Esophagus muscularis mucosa (tissue), 4 donors: ENCODE results near the gene INPP5F. TPM values are rescaled to one million over a fixed set of nuclear protein-coding genes. Genes with fewer than 3 reads are reported as not detected.
A peak's percentile ranks its signal among the peaks of the same experiment; 100 is the strongest.

Source experiments
- DNase-seq: peaks from one replicate; pipeline ENCODE4 v3.0.0-alpha.2; 2017; ENCODE audit errors: extremely low spot score
- H3K27ac ChIP-seq, 4 donors: fragments of 200-600 bp; sonication (generic); replicated peaks in 1 of 4; 1 replicate in 3 of 4; 2 replicates in 1 of 4; pipeline ENCODE4 v1.5.1; 2016 to 2019; ENCODE audit warnings: mild to moderate bottlenecking in 1 of 4
- H3K27me3 ChIP-seq, 4 donors: fragments of 200-600 bp; sonication (generic); one replicate each; pipeline versions ENCODE4 v1.5.1 to v1.6.0; 2016 to 2019
- H3K36me3 ChIP-seq, 4 donors: fragments of 200-600 bp; sonication (generic); one replicate each; pipeline ENCODE4 v1.5.1; 2016 to 2019
- H3K4me1 ChIP-seq, 4 donors: fragments of 200-600 bp; sonication (generic); one replicate each; pipeline ENCODE4 v1.5.1; 2016 to 2019
- H3K4me3 ChIP-seq, 4 donors: fragments of 200-600 bp; sonication (generic); 1 replicate in 2 of 4; 2 replicates in 2 of 4; pipeline ENCODE4 v1.5.1; 2016 to 2019; ENCODE audit warnings: mild to moderate bottlenecking in 4 of 4, moderate library complexity in 1 of 4
- H3K9me3 ChIP-seq, 4 donors: fragments of 200-600 bp; sonication (generic); 1 replicate in 3 of 4; 2 replicates in 1 of 4; pipeline ENCODE4 v1.5.1; 2016 to 2019
- EP300 ChIP-seq: sonication (generic); formaldehyde crosslinking; IDR thresholded peaks from one replicate; pipeline ENCODE4 v1.6.1; 2017; ENCODE audit warnings: antibody characterized with exemption
- POLR2A ChIP-seq: fragments of 450-650 bp; IDR thresholded peaks from one replicate; pipeline ENCODE4 v1.6.1; 2017; ENCODE audit warnings: antibody characterized with exemption, moderate library complexity, mild to moderate bottlenecking, low read depth
- POLR2AphosphoS5 ChIP-seq, 2 donors: sonication (generic); formaldehyde crosslinking; IDR thresholded peaks; one replicate each; pipeline ENCODE4 v1.6.1; 2017; ENCODE audit warnings: antibody characterized with exemption in 2 of 2
- WGBS: methylation state at CpG from one replicate; pipeline ENCODE4 v1.1.5; 2018; 5-methylcytosine and 5-hydroxymethylcytosine counted together
- intact Hi-C: fragments of 100-400 bp; cut with DNase I; formaldehyde crosslinking; loops from one replicate; pipeline ENCODE4 v1.15.1; 2023
- total RNA-seq, 4 donors: library from RNA; depleted of rRNA; stranded (reverse); fragments of >200 nt; gene quantifications; one replicate each; pipeline versions ENCODE4 v1.1.0 to v1.2.1, GENCODE V29; 2016
- TF ChIP-seq, protein P1 (sequence below), 3 experiments: fragments of 200-600 bp in 2 of 3; fragments of 450-650 bp in 1 of 3; sonication (generic) in 2 of 3; IDR thresholded peaks; one replicate each; pipeline ENCODE4 v1.5.1; 2017 to 2019; ENCODE audit warnings: antibody characterized with exemption in 3 of 3, mild to moderate bottlenecking in 2 of 3, moderate library complexity in 1 of 3

The INPP5F gene
- total RNA-seq, 4 donors from 2014 or later, result 15.1 to 24.0 (median 19.0) TPM

DNA sequence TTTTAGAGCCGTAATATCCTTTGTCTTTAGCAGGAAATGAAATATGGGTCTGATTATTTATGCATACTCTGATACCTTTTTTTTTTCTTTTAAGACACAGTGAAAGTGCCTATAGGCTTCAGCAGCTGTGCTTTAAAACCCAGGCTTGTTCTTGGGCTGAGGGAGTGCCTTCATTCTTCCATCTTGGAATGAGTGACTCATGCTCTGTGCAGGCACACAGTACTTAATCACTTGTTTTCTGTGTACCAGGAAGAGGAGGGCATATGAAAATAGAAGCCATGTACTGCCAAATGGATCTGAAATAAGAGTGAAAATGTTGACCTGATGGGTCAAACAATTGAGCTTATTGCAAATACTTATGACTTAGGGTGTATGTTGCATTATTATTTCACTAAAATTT lies 12.0 kb downstream of the INPP5F start:
- Histone ChIP-seq H3K4me3 (no peak overlapping the region), H3K27ac (peak overlapping the region in 2 of 4 donors; percentile 3 to 17), H3K4me1 (peaks cover 20 to 32% (median 26%) of the 10 kb centered on the region in 4 donors), H3K27me3 (no peaks in the 10 kb centered on the region), H3K9me3 (no peaks in the 10 kb centered on the region), H3K36me3 (no peaks in the 10 kb centered on the region)
- no peak for DNase-seq
- WGBS, result 69% methylated on average over 1 of the region's 1 CpG
- TF ChIP-seq POLR2AphosphoS5 (IDR thresholded peaks at IDR 0.05), result peak in 1 of 2 donors; percentile 38
- TF ChIP-seq POLR2A, result no peak
- intact Hi-C loops, result no loop called here

DNA sequence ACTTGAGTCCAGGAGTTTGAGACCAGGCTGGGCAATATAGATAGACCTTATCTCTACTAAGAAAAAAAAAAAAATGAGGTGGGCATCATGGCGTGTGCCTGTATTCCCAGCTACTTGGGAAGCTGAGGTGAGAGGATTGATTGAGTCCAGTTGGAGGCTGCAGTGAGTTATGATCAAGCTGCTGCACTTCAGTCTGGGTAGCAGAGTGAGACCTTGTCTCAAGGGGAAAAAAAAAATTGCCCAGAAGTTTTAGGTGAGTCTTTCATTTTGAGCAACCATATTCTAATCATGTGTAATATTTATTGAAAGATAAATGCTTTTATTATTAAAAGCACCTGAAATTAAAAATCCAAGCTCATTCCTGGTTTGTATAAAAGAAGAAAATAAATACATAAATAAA lies 13.1 kb downstream of the INPP5F start:
- Histone ChIP-seq H3K4me3 (no peak overlapping the region), H3K4me1 (peaks cover 20 to 39% (median 33%) of the 10 kb centered on the region in 4 donors), H3K27me3 (no peaks in the 10 kb centered on the region), H3K9me3 (no peaks in the 10 kb centered on the region), H3K36me3 (no peaks in the 10 kb centered on the region), H3K27ac (no peak overlapping the region)
- TF ChIP-seq EP300 (no peak), POLR2A (no peak), POLR2AphosphoS5 (IDR thresholded peaks at IDR 0.05) (no peak)
- TF ChIP-seq, protein P1, sequence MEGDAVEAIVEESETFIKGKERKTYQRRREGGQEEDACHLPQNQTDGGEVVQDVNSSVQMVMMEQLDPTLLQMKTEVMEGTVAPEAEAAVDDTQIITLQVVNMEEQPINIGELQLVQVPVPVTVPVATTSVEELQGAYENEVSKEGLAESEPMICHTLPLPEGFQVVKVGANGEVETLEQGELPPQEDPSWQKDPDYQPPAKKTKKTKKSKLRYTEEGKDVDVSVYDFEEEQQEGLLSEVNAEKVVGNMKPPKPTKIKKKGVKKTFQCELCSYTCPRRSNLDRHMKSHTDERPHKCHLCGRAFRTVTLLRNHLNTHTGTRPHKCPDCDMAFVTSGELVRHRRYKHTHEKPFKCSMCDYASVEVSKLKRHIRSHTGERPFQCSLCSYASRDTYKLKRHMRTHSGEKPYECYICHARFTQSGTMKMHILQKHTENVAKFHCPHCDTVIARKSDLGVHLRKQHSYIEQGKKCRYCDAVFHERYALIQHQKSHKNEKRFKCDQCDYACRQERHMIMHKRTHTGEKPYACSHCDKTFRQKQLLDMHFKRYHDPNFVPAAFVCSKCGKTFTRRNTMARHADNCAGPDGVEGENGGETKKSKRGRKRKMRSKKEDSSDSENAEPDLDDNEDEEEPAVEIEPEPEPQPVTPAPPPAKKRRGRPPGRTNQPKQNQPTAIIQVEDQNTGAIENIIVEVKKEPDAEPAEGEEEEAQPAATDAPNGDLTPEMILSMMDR (IDR thresholded peaks at IDR 0.05), result no peak
- DNase-seq, result no peak
- intact Hi-C loops, result no loop called here
- 89% methylated on average over 1 of the region's 1 CpG for WGBS

DNA sequence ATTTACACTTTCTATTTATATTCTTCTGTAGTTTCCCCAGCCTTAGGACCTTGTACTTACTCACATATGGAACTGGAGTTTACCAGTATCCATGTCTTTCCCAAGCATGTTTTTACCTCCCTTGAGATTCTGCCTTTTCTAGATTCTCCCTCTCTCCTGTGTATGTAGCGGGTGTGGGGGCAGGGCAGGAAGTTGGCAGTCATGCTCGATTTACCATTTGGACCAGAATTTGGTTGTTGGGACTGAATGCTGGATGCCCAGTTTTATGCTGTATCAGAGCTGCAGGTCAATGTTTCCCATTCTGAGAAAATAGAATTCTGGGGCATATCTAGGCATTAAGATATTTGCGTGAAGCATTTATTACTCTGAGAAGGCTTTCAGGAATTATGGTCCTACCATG lies 14.2 kb downstream of the INPP5F start:
- Histone ChIP-seq H3K4me1 (peaks cover 19 to 32% (median 26%) of the 10 kb centered on the region in 4 donors), H3K27me3 (no peaks in the 10 kb centered on the region), H3K27ac (no peak overlapping the region), H3K4me3 (no peak overlapping the region), H3K36me3 (no peaks in the 10 kb centered on the region), H3K9me3 (no peaks in the 10 kb centered on the region)
- WGBS, result 80% methylated on average over 3 of the region's 3 CpGs
- DNase-seq, result no peak
- intact Hi-C loops, result no loop called here
- TF ChIP-seq, protein P1 (IDR thresholded peaks at IDR 0.05), result no peak
- TF ChIP-seq POLR2AphosphoS5 (IDR thresholded peaks at IDR 0.05), result no peak
- TF ChIP-seq POLR2A, result no peak
- no peak for TF ChIP-seq EP300

DNA sequence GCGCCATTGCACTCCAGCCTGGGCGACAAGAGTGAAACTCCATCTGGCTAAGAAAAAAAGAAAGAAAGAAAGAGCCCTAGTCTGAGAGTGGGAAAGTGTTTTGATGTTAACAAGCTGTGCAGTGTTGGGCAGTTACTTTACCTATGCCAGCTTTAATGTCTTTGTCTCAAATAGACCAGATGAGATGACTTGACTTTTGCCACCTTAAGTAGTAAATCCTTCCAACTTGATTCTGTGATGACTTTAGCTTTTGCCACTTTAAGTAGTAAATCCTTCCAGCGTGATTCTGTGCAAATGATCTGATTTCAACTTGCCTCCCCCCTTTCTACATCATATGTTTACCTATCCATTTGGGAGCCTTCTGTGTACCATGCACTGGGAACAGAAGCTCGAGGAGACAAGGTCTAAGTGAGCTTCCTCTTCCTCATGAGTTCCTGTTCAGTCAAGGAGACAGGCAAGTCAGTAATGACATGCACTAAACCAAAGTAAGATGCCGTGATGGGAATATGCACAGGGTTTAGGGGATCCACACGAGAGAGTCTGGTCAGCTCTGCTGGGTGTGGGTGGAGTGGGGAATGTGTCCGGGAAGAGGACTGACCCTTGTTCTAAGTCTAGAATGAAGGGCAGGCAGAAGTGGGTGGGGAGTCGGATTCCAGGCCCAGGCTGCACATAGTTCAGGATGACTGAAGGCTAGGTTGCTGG lies 17.2 kb downstream of the INPP5F start:
- peak; percentile 75 for DNase-seq
- Histone ChIP-seq H3K36me3 (no peaks in the 10 kb centered on the region), H3K27ac (no peak overlapping the region), H3K4me3 (no peak overlapping the region), H3K9me3 (no peaks in the 10 kb centered on the region), H3K27me3 (no peaks in the 10 kb centered on the region), H3K4me1 (peaks cover 4 to 17% (median 14%) of the 10 kb centered on the region in 4 donors)
- intact Hi-C loops, result no loop called here
- WGBS, result 72% methylated on average over 8 of the region's 8 CpGs
- TF ChIP-seq EP300 (no peak), POLR2A (no peak)
- TF ChIP-seq, protein P1 (IDR thresholded peaks at IDR 0.05), result no peak

DNA sequence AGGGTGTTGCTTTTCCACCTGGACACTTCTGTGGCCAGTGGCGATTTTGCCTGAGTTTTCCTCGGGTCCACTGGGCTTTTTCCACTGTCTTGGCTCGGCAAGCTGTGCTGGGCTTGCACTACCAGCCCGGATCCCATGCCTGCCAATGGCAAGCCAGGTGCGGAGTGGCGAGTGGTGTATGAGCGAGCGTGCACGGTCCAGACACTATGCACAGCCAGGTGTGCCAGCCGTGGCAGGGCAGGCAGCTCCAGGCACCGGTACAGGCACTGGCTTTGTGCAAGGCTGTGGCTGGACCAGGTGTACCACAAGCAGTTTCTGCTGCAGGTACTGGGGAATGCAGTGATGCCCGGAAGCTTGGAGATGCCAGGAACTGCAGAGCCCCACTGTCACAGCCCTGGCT lies 22.1 kb downstream of the INPP5F start:
- no peak for TF ChIP-seq POLR2AphosphoS5 (IDR thresholded peaks at IDR 0.05)
- no peak for DNase-seq
- Histone ChIP-seq H3K4me1 (peaks cover 5 to 27% (median 18%) of the 10 kb centered on the region in 4 donors), H3K4me3 (no peak overlapping the region), H3K36me3 (no peaks in the 10 kb centered on the region), H3K27me3 (no peaks in the 10 kb centered on the region), H3K27ac (no peak overlapping the region), H3K9me3 (no peaks in the 10 kb centered on the region)
- 93% methylated on average over 12 of the region's 12 CpGs for WGBS
- intact Hi-C loops, result loop anchor here (5.0 kb wide), 1 partner anchor 109 kb away; no protein-coding TSS in a partner anchor

DNA sequence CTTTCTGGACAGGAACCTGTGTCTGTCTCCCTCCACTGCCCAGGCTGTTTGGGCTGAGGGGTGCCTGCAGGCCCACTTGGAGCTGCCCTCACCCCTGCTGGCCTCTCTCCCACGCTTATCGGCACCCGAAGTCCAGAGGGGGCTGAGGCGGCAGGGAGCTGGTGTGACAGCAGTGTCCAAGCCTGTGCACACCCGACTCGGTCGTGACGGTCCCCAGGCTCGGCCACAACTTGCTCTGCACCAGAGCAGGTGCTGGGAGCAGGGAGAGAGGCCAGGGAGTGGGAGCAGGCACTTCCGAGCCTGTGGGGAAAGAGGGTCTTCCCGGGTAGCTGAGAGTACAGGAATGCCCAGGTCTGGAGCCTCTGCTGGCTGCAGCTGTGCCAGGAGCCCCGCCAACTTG lies 23.0 kb downstream of the INPP5F start:
- no CpG with 5 or more reads among the region's 12 CpGs for WGBS
- intact Hi-C loops, result loop anchor here (5.0 kb wide), 1 partner anchor 108 kb away; no protein-coding TSS in a partner anchor
- peaks cover 5 to 22% (median 14%) of the 10 kb centered on the region in 4 donors for H3K4me1 ChIP-seq

More for the DNA sequence above, 23.0 kb downstream of the INPP5F start:
- H3K9me3 ChIP-seq, result no peaks in the 10 kb centered on the region
- no peak overlapping the region for H3K27ac ChIP-seq
- no peak overlapping the region for H3K4me3 ChIP-seq
- no peak for TF ChIP-seq POLR2A
- DNase-seq, result no peak
- H3K27me3 ChIP-seq, result no peaks in the 10 kb centered on the region
- H3K36me3 ChIP-seq, result no peaks in the 10 kb centered on the region
